Central memory CD4-positive, alpha-beta T cell (primary cell): ENCODE results near the gene DHPS.

Source experiments
- DNase-seq: peaks from one replicate; pipeline ENCODE4 v3.0.0; 2022

The DHPS gene

DNA sequence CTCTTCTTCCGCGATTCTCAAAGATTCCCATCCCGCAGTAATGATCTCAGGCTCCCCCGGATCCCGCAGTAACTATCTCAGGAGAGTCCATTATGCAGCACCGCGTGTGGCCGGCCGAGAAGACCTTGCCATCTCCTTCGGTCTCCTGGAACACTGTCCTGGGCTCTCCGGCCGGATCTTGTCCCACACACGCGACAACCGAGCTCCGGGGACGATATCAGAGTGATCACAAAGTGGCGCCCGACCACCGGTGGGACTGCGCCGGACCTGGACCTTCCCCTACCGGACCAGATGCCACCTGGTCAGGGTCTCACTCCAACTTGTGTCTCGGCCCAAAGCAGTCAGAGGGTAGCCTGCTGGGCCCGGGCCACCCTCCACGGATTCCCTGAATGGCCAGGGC is 39.2 kb downstream of the DHPS start:
- DNase-seq: no peak

DNA sequence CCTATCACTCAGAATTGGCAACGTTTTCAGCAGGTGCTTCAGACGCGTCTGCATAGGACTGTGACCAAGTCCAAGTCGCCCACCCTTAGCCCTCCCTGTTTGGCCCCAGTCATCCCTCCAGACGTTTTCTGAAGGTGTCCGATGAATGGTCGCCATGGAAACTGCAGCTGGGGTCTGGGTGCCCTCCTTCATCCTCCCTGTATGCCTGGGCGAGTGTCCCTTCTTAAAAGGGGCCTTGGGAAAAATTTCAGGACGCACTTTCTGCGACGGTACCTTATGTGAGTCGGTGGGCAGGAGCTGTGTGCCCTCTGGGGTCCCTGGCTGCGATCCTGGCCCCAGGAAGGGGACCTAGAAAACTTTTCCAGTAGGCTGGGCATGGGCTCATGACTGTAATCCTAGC is 40.2 kb downstream of the DHPS start:
- no peak for DNase-seq

DNA sequence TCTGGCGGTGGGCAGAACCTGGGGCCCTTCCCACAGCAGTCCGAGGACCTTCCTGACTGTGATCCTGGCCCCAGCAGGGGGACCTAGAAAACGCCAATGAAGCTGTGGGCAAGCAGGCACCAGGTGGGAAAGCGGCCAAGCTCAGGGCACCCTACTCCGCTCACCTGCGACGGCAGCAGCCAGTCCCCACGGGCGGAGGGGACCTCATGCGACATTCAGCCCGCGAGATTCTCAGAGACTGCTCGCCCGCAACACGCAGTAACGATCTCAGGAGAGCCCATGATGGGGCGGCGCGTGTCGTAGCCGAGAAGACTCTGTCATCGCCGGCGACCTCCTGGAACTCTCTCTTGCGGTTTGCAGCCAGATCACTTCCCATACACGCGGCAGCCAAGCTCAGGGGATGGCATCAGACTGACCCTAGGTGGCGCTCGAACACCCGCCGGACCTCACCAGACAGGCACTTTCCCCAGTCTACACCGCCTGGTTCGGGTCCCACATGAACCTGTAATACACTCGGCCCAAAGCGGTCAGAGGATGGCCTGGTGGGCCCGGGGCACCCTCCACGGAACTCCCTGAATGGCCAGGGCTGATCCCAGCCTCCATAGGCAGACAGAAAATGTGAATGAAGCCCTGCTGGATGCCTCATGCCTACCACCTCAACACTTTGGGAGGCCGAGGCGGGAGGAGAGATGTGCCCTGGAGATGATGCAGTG is 41.6 kb downstream of the DHPS start:
- DNase-seq: peak; percentile 70

DNA sequence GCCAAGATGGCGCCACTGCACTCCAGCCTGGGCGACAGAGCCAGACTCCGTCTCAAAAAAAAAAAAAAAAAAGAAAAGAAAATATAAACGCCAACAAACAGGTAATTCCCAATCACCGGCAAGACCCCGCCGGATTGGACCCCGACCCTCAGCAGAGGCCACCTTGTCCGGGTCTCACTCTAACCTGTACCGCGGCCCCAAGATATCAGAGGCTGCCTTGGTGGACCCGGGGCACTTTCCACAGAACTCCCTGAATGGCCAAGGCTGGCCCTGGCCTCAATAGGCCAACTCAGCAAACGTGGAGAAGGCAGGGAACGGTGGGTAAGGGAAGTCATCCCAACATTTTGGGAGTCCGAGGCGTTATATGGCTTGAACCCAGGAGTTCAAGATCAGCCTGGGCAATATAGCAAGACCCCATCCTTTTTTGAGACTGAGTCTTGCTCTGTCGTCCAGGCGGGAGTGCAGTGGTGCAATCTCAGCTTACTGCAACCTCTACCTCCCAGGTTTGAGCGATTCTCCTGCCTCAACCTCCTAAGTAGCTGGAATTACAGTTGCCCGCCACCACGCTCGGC is 43.0 kb downstream of the DHPS start:
- no peak for DNase-seq

DNA sequence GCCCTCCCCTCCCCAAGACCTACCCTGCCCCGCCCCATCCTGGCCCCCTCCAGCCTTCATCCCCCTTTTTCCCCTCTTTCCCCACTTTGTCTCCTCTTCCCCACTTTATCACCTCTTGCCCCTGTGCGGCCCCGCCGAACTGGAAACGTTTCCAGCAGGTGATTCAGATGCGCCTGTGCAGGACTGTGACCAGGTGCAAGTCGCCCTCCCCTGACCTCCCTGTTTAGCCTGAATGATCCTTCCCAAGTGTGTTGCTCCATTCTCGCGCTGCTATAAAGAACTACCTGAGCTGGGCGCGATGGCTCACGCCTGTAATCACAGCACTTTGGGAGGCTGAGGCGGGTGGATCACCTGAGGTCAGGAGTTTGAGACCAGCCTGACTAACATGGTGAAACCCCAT is 45.0 kb downstream of the DHPS start:
- DNase-seq: no peak

DNA sequence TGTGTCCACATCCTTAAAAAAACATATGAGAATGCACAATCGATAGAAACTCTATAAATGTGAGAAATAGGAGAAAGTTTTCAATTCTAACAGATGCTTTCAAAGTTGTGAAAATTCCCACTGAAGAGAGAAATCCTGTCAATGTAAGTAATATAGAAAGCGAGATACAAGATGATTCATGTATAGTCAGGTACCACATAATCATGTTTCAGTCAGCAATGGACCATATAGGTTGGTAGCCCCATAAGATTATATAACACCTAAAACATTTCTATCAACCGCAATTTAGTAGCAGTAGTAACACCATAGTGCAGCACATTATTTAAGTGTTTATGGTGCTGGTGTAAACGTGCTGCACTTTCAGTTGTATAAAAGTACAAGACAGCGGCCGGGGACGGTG is 52.5 kb downstream of the DHPS start:
- no peak for DNase-seq

DNA sequence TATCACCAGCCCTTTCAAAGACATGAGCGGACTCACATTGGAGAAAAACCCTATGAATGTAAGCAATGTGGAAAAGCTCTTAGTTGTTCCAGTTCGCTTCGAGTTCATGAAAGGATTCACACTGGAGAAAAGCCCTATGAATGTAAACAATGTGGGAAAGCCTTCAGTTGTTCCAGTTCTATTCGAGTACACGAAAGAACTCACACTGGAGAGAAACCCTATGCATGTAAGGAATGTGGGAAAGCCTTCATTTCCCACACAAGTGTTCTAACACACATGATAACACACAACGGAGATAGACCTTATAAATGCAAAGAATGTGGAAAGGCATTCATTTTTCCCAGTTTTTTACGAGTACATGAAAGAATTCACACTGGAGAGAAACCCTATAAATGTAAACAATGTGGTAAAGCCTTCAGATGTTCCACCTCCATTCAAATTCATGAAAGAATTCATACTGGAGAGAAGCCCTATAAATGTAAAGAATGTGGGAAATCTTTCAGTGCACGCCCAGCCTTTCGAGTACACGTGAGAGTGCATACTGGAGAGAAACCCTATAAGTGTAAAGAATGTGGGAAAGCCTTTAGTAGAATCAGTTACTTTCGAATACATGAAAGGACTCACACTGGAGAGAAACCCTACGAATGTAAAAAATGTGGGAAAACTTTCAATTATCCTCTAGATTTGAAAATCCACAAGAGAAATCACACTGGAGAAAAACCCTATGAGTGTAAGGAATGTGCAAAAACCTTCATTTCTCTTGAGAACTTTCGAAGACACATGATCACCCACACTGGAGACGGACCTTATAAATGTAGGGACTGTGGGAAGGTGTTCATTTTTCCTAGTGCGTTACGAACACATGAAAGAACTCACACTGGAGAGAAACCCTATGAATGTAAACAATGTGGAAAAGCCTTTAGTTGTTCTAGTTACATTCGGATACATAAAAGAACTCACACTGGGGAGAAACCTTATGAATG is 53.3 kb downstream of the DHPS start:
- DNase-seq: no peak

DNA sequence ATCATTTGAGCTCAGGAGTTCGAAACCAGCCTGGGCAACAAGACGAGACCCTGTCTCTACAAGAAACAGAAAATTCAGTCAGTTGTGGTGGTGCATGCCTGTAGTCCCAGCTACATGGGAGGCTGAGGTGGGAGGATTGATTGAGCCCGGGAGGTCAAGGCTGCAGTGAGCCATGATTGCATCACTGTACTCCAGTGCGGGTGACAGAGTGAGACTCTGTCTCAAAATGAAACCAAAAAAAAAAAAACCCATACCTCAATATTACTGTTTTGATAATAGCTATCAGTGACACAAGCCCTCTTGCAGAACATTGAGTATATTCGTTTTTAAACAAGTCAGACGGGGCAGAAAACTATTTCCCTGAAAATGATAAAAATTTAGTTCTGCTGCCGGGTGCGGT is 54.7 kb downstream of the DHPS start:
- DNase-seq: no peak
